K562 (cell line): ENCODE data around the gene SLC25A10. TPM values are rescaled to one million over a fixed set of nuclear protein-coding genes. Genes with fewer than 3 reads are reported as not detected.

Source experiments
- ATAC-seq: fragments of 200-7000 bp; cut with Tn5 transposase; 3 replicates; pipeline ENCODE4 v1.9.1; 2020; ENCODE audit warnings: moderate library complexity
- BruUV-seq: library from RNA; stranded (reverse); fragments of 400-500 nt; replicated peaks from 2 replicates; lab custom pipeline; 2021; lab: Mats Ljungman, UMichigan
- CTCF ChIA-PET: fragments of 300-600 bp; formaldehyde crosslinking; extraction: SDS; loops from one replicate; lab custom pipeline; 2021; ENCODE audit warnings: low intra/inter-chr PET ratio; lab: Yijun Ruan, JAX
- POLR2A ChIA-PET: fragments of 300-600, 350-650 bp; sonication (Branson Sonifier 250); formaldehyde crosslinking; extraction: SDS; loops from one replicate; lab custom pipeline; 2021; ENCODE audit warnings: antibody characterized with exemption, inconsistent platforms; lab: Yijun Ruan, JAX
- DNase-seq, 4 experiments: peaks; one replicate each; pipeline versions ENCODE4 v3.0.0 to v3.0.0-alpha.2; 2011 to 2018; ENCODE audit warnings: low spot score in 3 of 4, mixed read lengths in 3 of 4; ENCODE audit errors: extremely low read depth in 1 of 4
- FAIRE-seq: peaks from 2 replicates; lab custom pipeline; 2011; peaks lifted over from hg19 to GRCh38; lab: Jason Lieb, UNC
- H2AFZ ChIP-seq: 2 replicates; pipeline ENCODE4 v1.6.0; 2011; ENCODE audit warnings: low read depth, low read length, control low read depth, inconsistent platforms
- H3K27ac ChIP-seq: fragments of 200-600 bp; 3 replicates; pipeline ENCODE4 v1.8.0; 2011; ENCODE audit warnings: low read depth, mild to moderate bottlenecking, control low read depth, inconsistent platforms, low read length, moderate library complexity, mixed read lengths; ENCODE audit errors: extremely low read depth
- H3K27me3 ChIP-seq, 2 experiments: fragments of 300-600 bp in 1 of 2; 2 replicates in 1 of 2; 3 replicates in 1 of 2; pipeline versions ENCODE4 v1.6.0 to v1.8.0; 2011; ENCODE audit warnings: inconsistent platforms in 2 of 2, low read length in 2 of 2, mild to moderate bottlenecking in 1 of 2, mixed read lengths in 1 of 2, moderate library complexity in 1 of 2; ENCODE audit not compliant: control insufficient read depth in 2 of 2, insufficient read depth in 2 of 2
- H3K36me3 ChIP-seq: fragments of 300-600 bp; 3 replicates; pipeline ENCODE4 v1.8.0; 2011; ENCODE audit warnings: mild to moderate bottlenecking, low read length, inconsistent platforms; ENCODE audit not compliant: control insufficient read depth, insufficient read depth
- H3K4me1 ChIP-seq, 2 experiments: fragments of 200-600 bp in 1 of 2; replicated peaks in 1 of 2; 2 replicates in 1 of 2; 3 replicates in 1 of 2; pipeline versions ENCODE4 v1.5.1 to v1.8.0; 2011; ENCODE audit warnings: inconsistent platforms in 2 of 2, low read length in 2 of 2, mild to moderate bottlenecking in 1 of 2, mixed read lengths in 1 of 2, moderate library complexity in 1 of 2; ENCODE audit not compliant: control insufficient read depth in 2 of 2, insufficient read depth in 2 of 2
- H3K4me2 ChIP-seq: 2 replicates; pipeline ENCODE4 v1.6.1; 2011; ENCODE audit warnings: low read length, control low read depth, inconsistent platforms, mixed read lengths; ENCODE audit not compliant: insufficient read depth
- H3K4me3 ChIP-seq: fragments of 200-600 bp; sonication (generic), shearing (Covaris generic); 2 replicates; pipeline ENCODE4 v1.5.1; 2016; ENCODE audit warnings: control low read depth, inconsistent platforms
- H3K79me2 ChIP-seq: fragments of 200-600 bp; 3 replicates; pipeline ENCODE4 v1.8.0; 2011; ENCODE audit warnings: low read length, inconsistent platforms; ENCODE audit not compliant: control insufficient read depth, insufficient read depth
- H3K9ac ChIP-seq, 2 experiments: 2 replicates each; pipeline versions ENCODE4 v1.6.0 to v1.6.1; 2011; ENCODE audit warnings: low read depth in 2 of 2, low read length in 2 of 2, control low read depth in 1 of 2, inconsistent platforms in 1 of 2, mild to moderate bottlenecking in 1 of 2, mixed read lengths in 1 of 2; ENCODE audit not compliant: insufficient read depth in 1 of 2
- H3K9me1 ChIP-seq: one replicate; pipeline ENCODE4 v1.6.0; 2011; ENCODE audit warnings: inconsistent platforms, mild to moderate bottlenecking, low read length, moderate library complexity; ENCODE audit not compliant: control insufficient read depth, insufficient read depth
- H3K9me3 ChIP-seq: replicated peaks from 2 replicates; pipeline ENCODE4 v1.5.1; 2011; ENCODE audit warnings: low read depth, low read length, inconsistent platforms; ENCODE audit not compliant: control insufficient read depth, insufficient read depth
- H4K20me1 ChIP-seq: replicated peaks from 2 replicates; pipeline ENCODE4 v1.6.1; 2011; ENCODE audit warnings: low read length, inconsistent platforms, mixed read lengths; ENCODE audit not compliant: control insufficient read depth, insufficient read depth
- DIDO1 ChIP-seq: fragments of 450-650 bp; IDR thresholded peaks from 2 replicates; pipeline ENCODE4 v1.6.1; 2016; ENCODE audit warnings: low read depth, missing biosample characterization, missing genetic modification characterization
- ELF1 ChIP-seq: fragments of 200-800 bp; sonication (Bioruptor generic); IDR thresholded peaks from 2 replicates; pipeline ENCODE4 v1.6.1; 2016; ENCODE audit warnings: missing genetic modification characterization, missing compliant biosample characterization
- ETV5 ChIP-seq: sonication (generic); formaldehyde crosslinking; IDR thresholded peaks from 2 replicates; pipeline ENCODE4 v1.4.0; 2020; ENCODE audit warnings: low read depth, mild to moderate bottlenecking, missing genetic modification reagents
- KDM2B ChIP-seq: fragments of 250-450 bp; sonication (Bioruptor Pico); IDR thresholded peaks from 2 replicates; pipeline ENCODE4 v1.8.0; 2021; ENCODE audit warnings: mild to moderate bottlenecking, moderate library complexity
- NUFIP1 ChIP-seq: fragments of 450-650 bp; IDR thresholded peaks from 2 replicates; pipeline ENCODE4 v1.6.1; 2018; ENCODE audit not compliant: partially characterized antibody
- POLR2H ChIP-seq: IDR thresholded peaks from 2 replicates; pipeline ENCODE4 v1.6.1; 2016; ENCODE audit warnings: missing genetic modification characterization, low read depth, mild to moderate bottlenecking, control low read depth, missing compliant biosample characterization, moderate library complexity
- PYGO2 ChIP-seq: fragments of 450-650 bp; IDR thresholded peaks from 2 replicates; pipeline ENCODE4 v1.6.1; 2016; ENCODE audit warnings: mild to moderate bottlenecking, missing genetic modification characterization, moderate library complexity, missing compliant biosample characterization
- WGBS: fragments of 100-300 bp; shearing (Covaris generic); methylation state at CpG from one replicate; pipeline ENCODE4 v1.1.6; 2016; ENCODE audit warnings: low coverage, mixed read lengths; ENCODE audit not compliant: insufficient coverage; ENCODE audit errors: missing lambda C conversion rate; 5-methylcytosine and 5-hydroxymethylcytosine counted together
- in situ Hi-C: fragments of 300-500 bp; cut with MboI; formaldehyde crosslinking; loops from 4 replicates; pipeline ENCODE4 v1.15.0; 2018; ENCODE audit warnings: inconsistent platforms, mixed read lengths
- intact Hi-C: fragments of 100-400 bp; cut with micrococcal nuclease; formaldehyde crosslinking; loops from 2 replicates; pipeline ENCODE4 v1.14.2; 2022
- polyA plus RNA-seq, 8 experiments: library from polyadenylated mRNA; depleted of rRNA in 4 of 8; stranded (reverse) in 5 of 8; unstranded in 3 of 8; fragments of >200 nt; fragmentation: Nextera tagmentation in 2 of 8; fragmentation: Illumina TruSeq in 1 of 8; extraction: Ambion mirVana in 2 of 8; extraction: Trizol in 1 of 8; gene quantifications; 2 replicates each; pipeline versions ENCODE4 v1.2.1 to v1.2.3, GENCODE V29; 2011 to 2014; ENCODE audit warnings: inconsistent platforms in 1 of 8, missing spikeins in 1 of 8
- total RNA-seq, 7 experiments: library from RNA; depleted of rRNA in 6 of 7; stranded (reverse); fragments of >200 nt in 6 of 7; fragmentation: Illumina TruSeq in 2 of 7; extraction: Trizol in 2 of 7; gene quantifications; 2 replicates each; pipeline versions ENCODE4 v1.2.1 to v1.2.3, GENCODE V29; 2011 to 2021; ENCODE audit warnings: low replicate concordance in 1 of 7
- TF ChIP-seq, protein P1 (sequence below): fragments of 450-650 bp; IDR thresholded peaks from 2 replicates; pipeline ENCODE4 v1.6.1; 2016; ENCODE audit warnings: borderline replicate concordance

Gene SLC25A10
- total and polyA plus RNA-seq, 9 of the 15 experiments (the other 6 are each of a cell fraction or from before 2014, with no cell fraction given), result 0.10 to 85.6 (median 34.3) TPM

DNA sequence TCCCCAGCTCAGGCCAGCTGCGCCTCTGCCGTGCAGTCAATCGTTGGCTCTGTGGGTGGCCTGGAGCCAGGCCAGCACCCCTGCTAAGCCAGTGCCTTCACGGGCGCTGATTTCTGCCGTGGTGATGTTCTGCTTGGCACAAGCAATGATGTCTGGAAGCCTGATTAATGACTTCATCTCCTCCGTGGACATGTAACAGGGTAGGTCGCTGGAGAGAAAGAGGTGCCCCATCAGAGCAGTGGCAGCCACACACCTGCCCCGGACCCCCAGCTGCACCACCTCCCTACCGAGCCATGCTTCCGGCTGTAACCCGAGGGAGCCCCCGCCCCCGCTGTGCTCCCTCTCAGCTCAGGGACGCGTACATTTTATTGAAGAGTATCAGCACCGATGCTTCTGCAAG is 30.4 kb upstream of the SLC25A10 start:
- H2AFZ ChIP-seq, result no peak overlapping the region
- TF ChIP-seq NUFIP1 (no peak), KDM2B (no peak), PYGO2 (tag) (no peak), ELF1 (tag) (no peak), ETV5 (CRISPR knock-in tag) (no peak), DIDO1 (tag) (no peak), POLR2H (tag) (no peak)
- TF ChIP-seq, protein P1, sequence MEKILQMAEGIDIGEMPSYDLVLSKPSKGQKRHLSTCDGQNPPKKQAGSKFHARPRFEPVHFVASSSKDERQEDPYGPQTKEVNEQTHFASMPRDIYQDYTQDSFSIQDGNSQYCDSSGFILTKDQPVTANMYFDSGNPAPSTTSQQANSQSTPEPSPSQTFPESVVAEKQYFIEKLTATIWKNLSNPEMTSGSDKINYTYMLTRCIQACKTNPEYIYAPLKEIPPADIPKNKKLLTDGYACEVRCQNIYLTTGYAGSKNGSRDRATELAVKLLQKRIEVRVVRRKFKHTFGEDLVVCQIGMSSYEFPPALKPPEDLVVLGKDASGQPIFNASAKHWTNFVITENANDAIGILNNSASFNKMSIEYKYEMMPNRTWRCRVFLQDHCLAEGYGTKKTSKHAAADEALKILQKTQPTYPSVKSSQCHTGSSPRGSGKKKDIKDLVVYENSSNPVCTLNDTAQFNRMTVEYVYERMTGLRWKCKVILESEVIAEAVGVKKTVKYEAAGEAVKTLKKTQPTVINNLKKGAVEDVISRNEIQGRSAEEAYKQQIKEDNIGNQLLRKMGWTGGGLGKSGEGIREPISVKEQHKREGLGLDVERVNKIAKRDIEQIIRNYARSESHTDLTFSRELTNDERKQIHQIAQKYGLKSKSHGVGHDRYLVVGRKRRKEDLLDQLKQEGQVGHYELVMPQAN, result no peak
- no peaks in the 10 kb centered on the region for H3K27me3 ChIP-seq
- ChIA-PET POLR2A (interaction anchor here (1.0 to 2.0 kb wide), 3 partner anchors 9 to 14 kb away, joined by 3 to 8 read pairs (median 4); no protein-coding TSS in a partner anchor), CTCF (no interaction called here)
- in situ Hi-C loops (no loop called here), intact Hi-C loops (no loop called here)
- H3K9me3 ChIP-seq, result no peaks in the 10 kb centered on the region
- ATAC-seq (no peak), DNase-seq (no peak), FAIRE-seq (no peak)
- peaks cover 7% of the 10 kb centered on the region; the same call in 1 of the 2 replicates for H4K20me1 ChIP-seq
- peaks cover 6% of the 10 kb centered on the region for H3K9me1 ChIP-seq
- H3K9ac ChIP-seq, result no peak overlapping the region
- H3K79me2 ChIP-seq, result peaks cover 49% of the 10 kb centered on the region
- H3K4me1 ChIP-seq, result peaks cover 13 to 50% of the 10 kb centered on the region in 2 experiments
- no TSS peak for BruUV-seq
- 90% methylated on average over 11 of the region's 17 CpGs for WGBS
- H3K4me3 ChIP-seq, result no peak overlapping the region
- no peak overlapping the region for H3K4me2 ChIP-seq
- H3K27ac ChIP-seq, result no peak overlapping the region
- H3K36me3 ChIP-seq, result peaks cover 31% of the 10 kb centered on the region; the same call in 2 of the 3 replicates
